Right lobe of liver (tissue), 4 donors: ENCODE measurements around the gene S100A8.

Source experiments
- POLR2A ChIP-seq: fragments of 450-650 bp; IDR thresholded peaks from one replicate; pipeline ENCODE4 v1.6.1; 2017; ENCODE audit warnings: antibody characterized with exemption, mild to moderate bottlenecking
- TF ChIP-seq, protein P1 (sequence below), 4 donors: fragments of 200-600 bp in 3 of 4; fragments of 450-650 bp in 1 of 4; IDR thresholded peaks; one replicate each; pipeline versions ENCODE4 v1.5.1 to v1.8.0; 2016 to 2022; ENCODE audit warnings: antibody characterized with exemption in 4 of 4, mild to moderate bottlenecking in 2 of 4
- donor health status: DM: no; HTN: no; CAD: no.
- donor health status: DM: no; HTN: no; CAD: no.
- donor health status: DM: no; HTN: yes; CAD: no.

DNA sequence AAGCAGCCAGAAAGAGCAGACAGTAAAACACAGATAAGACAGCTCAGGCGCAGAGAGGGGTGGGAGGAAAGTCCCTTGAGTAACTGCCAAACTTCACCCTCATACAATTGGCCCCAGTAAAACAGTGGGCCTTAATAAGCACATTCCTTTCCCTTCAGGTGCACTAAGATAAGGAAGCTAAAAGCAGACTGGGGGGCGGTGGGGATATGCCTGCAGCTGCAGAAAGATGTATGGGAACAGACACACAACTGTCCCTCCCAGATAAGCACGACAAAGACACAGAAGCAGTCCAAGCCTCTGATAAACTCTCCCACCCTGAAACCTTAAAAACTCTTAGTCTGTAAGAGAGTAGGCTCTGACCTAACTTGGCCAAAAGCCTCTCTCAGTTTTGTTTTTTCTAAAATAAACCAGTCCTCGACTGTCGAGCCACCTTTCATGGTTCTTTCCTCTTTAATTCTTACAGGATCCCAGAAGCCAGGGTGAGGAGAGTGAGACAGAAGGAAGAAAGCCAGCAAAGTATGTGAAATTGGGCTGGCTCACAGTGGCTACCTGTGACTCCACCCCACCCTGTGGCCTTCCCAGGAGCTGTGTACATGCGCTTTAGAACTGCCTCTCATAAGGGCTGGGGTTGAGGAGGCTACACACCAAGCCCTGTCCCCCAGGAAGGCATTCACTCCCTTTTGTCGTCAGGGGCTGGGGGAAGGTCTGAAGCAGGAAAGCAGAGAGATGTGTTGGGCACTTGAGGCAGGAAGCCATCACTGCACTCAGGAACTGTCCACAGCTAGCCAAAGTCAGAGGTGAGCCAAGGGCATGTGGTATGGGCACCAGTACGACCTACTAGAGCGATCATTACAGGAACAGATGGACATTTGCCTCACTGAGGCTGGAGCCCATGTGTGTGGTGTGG lies 46.8 kb downstream of the S100A8 start:
- TF ChIP-seq, protein P1, sequence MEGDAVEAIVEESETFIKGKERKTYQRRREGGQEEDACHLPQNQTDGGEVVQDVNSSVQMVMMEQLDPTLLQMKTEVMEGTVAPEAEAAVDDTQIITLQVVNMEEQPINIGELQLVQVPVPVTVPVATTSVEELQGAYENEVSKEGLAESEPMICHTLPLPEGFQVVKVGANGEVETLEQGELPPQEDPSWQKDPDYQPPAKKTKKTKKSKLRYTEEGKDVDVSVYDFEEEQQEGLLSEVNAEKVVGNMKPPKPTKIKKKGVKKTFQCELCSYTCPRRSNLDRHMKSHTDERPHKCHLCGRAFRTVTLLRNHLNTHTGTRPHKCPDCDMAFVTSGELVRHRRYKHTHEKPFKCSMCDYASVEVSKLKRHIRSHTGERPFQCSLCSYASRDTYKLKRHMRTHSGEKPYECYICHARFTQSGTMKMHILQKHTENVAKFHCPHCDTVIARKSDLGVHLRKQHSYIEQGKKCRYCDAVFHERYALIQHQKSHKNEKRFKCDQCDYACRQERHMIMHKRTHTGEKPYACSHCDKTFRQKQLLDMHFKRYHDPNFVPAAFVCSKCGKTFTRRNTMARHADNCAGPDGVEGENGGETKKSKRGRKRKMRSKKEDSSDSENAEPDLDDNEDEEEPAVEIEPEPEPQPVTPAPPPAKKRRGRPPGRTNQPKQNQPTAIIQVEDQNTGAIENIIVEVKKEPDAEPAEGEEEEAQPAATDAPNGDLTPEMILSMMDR (IDR thresholded peaks at IDR 0.05), result no peak
- no peak for TF ChIP-seq POLR2A
